Gastrocnemius medialis (tissue), 4 donors: Measurements from ENCODE around the gene LPCAT3. TPM values are rescaled to one million over a fixed set of nuclear protein-coding genes. Genes with fewer than 3 reads are reported as not detected.
"Not testable (repeated sequence)": the region's sequence is repeated elsewhere in the genome, so short reads cannot be mapped to it uniquely, and the experiment has no call there.

Experiments used
- ATAC-seq, 2 donors: fragments of 150-250 bp; one replicate each; pipeline ENCODE4 v1.9.1; 2016
- DNase-seq, 2 donors: peaks; one replicate each; pipeline ENCODE4 v3.0.0-alpha.2; 2019
- H3K27ac ChIP-seq, 4 donors: fragments of 200-600 bp; sonication (generic); 1 replicate in 1 of 4; 2 replicates in 3 of 4; pipeline ENCODE4 v1.5.1; 2016 to 2018; ENCODE audit warnings: mild to moderate bottlenecking in 2 of 4, moderate library complexity in 1 of 4
- H3K27me3 ChIP-seq, 3 donors: fragments of 200-600 bp; sonication (generic) in 2 of 3; 1 replicate in 1 of 3; 2 replicates in 2 of 3; pipeline versions ENCODE4 v1.5.1 to v1.6.0; 2016 to 2019; ENCODE audit warnings: mild to moderate bottlenecking in 1 of 3, moderate library complexity in 1 of 3
- H3K36me3 ChIP-seq, 2 donors: fragments of 200-600 bp; sonication (generic) in 1 of 2; one replicate each; pipeline ENCODE4 v1.5.1; 2017 to 2018
- H3K4me1 ChIP-seq, 2 donors: fragments of 200-600 bp; sonication (generic) in 1 of 2; one replicate each; pipeline ENCODE4 v1.5.1; 2016 to 2017; ENCODE audit warnings: mild to moderate bottlenecking in 2 of 2
- H3K4me3 ChIP-seq, 4 donors: fragments of 200-600 bp; sonication (generic) in 3 of 4; 1 replicate in 1 of 4; 2 replicates in 3 of 4; pipeline ENCODE4 v1.5.1; 2016 to 2019; ENCODE audit warnings: mild to moderate bottlenecking in 2 of 4
- H3K9me3 ChIP-seq, 3 donors: fragments of 200-600 bp; sonication (generic) in 2 of 3; 1 replicate in 1 of 3; 2 replicates in 2 of 3; pipeline ENCODE4 v1.5.1; 2016 to 2019
- POLR2A ChIP-seq, 2 donors: fragments of 450-650 bp; IDR thresholded peaks; one replicate each; pipeline ENCODE4 v1.6.1; 2017; ENCODE audit warnings: antibody characterized with exemption in 2 of 2, mild to moderate bottlenecking in 2 of 2, moderate library complexity in 2 of 2
- in situ Hi-C, 4 donors: fragments of 200-750 bp; cut with MboI; loops; one replicate each; pipeline versions ENCODE4 v1.15.0 to v1.8.0; 2017; ENCODE audit warnings: low sequenced_read_pairs in 4 of 4
- intact Hi-C: fragments of 100-400 bp; cut with DNase I; formaldehyde crosslinking; loops from one replicate; pipeline ENCODE4 v1.15.1; 2023; ENCODE audit warnings: low total_unique reads
- total RNA-seq, 4 donors: library from RNA; depleted of rRNA; stranded (reverse); fragments of >200 nt; gene quantifications; one replicate each; pipeline versions ENCODE4 v1.1.0 to v1.2.3, GENCODE V29; 2016
- TF ChIP-seq, protein P1 (sequence below), 5 experiments: fragments of 450-650 bp in 3 of 5; fragments of 200-600 bp in 2 of 5; sonication (generic) in 2 of 5; IDR thresholded peaks in 4 of 5; conservative IDR thresholded peaks in 1 of 5; 1 replicate in 4 of 5; 2 replicates in 1 of 5; pipeline ENCODE4 v1.5.1; 2016 to 2019; ENCODE audit warnings: antibody characterized with exemption in 5 of 5, mild to moderate bottlenecking in 3 of 5, moderate library complexity in 3 of 5

Gene LPCAT3
- total RNA-seq, 4 donors from 2014 or later, result 19.4 to 42.8 (median 36.7) TPM

DNA sequence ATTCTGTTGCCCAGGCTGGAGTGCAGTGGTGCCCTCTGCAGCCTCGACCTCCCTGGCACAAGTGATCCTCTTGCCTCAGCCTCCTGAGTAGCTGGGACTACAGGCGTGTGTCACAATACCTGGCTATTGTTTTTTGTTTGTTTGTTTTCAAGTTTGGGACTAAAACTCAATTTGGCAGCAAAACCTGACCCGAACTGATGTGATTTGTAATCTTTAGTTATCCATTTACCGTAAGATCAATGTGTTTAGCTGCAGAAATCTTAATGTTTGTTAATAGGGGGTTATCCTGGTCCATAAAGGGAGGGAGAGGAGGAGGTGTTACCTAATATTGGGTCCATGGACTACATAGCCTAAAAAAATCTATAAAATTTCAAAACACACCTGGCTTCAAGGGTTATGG lies 41.5 kb upstream of the LPCAT3 start:
- Histone ChIP-seq H3K36me3 (peaks cover 0 to under 1% of the 10 kb centered on the region in 2 donors), H3K4me1 (peaks cover 14 to 25% of the 10 kb centered on the region in 2 donors), H3K27ac (peak overlapping the region; percentile 78 to 80 (median 79)), H3K27me3 (no peaks in the 10 kb centered on the region), H3K4me3 (no peak overlapping the region), H3K9me3 (no peaks in the 10 kb centered on the region)
- TF ChIP-seq POLR2A (IDR thresholded peaks at IDR 0.05), result no peak
- TF ChIP-seq, protein P1, sequence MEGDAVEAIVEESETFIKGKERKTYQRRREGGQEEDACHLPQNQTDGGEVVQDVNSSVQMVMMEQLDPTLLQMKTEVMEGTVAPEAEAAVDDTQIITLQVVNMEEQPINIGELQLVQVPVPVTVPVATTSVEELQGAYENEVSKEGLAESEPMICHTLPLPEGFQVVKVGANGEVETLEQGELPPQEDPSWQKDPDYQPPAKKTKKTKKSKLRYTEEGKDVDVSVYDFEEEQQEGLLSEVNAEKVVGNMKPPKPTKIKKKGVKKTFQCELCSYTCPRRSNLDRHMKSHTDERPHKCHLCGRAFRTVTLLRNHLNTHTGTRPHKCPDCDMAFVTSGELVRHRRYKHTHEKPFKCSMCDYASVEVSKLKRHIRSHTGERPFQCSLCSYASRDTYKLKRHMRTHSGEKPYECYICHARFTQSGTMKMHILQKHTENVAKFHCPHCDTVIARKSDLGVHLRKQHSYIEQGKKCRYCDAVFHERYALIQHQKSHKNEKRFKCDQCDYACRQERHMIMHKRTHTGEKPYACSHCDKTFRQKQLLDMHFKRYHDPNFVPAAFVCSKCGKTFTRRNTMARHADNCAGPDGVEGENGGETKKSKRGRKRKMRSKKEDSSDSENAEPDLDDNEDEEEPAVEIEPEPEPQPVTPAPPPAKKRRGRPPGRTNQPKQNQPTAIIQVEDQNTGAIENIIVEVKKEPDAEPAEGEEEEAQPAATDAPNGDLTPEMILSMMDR (IDR thresholded peaks at IDR 0.05 in 4 of 5, conservative IDR thresholded peaks at IDR 0.05 in 1 of 5), result no peak
- in situ Hi-C loops (loop anchor here in 3 of 4 donors (5.0 kb wide), 3 partner anchors 33 to 53 kb away; partner anchors contain the start of genes C1R (in 1 of the 3) and C1RL (in 1 of the 3)), intact Hi-C loops (loop anchor here (1.0 kb wide), 3 partner anchors 33 to 54 kb away; partner anchors contain the start of genes C1R and C1RL)
- DNase-seq (no peak), ATAC-seq (no peak)

DNA sequence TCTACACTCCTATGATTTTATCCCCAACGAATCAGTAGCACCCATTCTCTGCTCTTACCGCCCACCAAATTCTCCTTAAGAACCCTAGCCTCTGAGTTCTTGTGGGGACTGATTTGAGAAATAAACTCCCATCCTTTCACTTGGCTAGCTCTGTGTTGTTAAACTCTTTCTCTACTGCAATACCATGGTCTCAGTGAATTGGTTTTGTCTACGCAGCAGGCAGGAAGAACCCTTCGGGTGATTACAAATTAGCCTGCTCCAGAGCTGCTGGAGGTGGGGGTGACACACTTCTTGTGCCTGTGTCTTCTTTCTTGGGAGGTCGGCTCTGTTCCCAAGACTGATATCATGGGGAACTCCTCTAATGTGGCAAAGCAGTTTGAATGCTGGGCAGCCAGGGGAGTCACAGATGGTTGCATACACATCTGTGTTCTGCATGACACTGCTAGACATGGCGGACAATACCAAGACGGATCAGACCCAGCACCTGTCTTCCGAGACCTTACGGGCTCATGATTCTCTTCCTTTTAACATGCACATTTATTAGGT lies 40.6 kb upstream of the LPCAT3 start:
- H3K27ac ChIP-seq, result no peak overlapping the region
- no peaks in the 10 kb centered on the region for H3K36me3 ChIP-seq
- DNase-seq (no peak), ATAC-seq (no peak)
- intact Hi-C loops (no loop called here), in situ Hi-C loops (loop anchor here in 1 of 4 donors (5.0 kb wide), 1 partner anchor 33 kb away; the partner anchor contains the start of gene C1R)
- no peaks in the 10 kb centered on the region for H3K9me3 ChIP-seq
- no peaks in the 10 kb centered on the region for H3K27me3 ChIP-seq
- H3K4me3 ChIP-seq, result no peak overlapping the region
- no peak for TF ChIP-seq POLR2A (IDR thresholded peaks at IDR 0.05)
- TF ChIP-seq, protein P1 (IDR thresholded peaks at IDR 0.05 in 4 of 5, conservative IDR thresholded peaks at IDR 0.05 in 1 of 5), result no peak
- H3K4me1 ChIP-seq, result peaks cover 14 to 25% of the 10 kb centered on the region in 2 donors

DNA sequence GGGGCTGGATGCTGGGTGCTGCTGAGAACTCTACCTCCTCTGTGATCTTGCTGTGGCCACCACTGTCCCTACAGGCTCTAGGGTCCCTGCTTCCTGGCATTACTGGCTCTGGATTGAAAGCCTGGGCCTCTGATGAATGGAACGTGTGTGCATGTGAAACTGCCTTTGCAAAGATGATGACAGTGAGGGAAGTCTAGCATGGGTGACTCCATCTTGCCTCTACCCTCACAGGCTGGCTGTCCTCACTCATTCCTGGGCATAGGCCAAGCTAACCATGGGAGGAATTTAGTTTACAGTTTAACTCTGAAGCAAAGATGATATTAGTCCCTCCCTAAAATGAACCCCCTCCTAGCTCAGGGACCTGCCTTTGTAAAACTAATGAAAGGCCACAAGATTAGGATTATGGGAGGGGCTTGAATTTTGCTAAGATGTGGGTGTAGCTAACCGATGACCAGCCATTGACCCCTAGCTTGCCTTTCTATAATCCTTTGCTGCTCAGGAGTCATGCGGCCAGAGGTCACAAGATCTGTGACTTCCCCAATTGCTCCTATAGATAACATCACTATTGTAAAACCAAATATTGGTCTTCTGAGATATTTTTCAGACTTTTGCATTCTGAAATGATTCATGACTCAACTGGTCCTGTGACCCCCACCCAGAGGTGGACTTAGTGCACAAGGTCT lies 40.0 kb upstream of the LPCAT3 start:
- intact Hi-C loops (no loop called here), in situ Hi-C loops (loop anchor here in 1 of 4 donors (5.0 kb wide), 1 partner anchor 34 kb away; the partner anchor contains the start of gene C1R)
- H3K9me3 ChIP-seq, result no peaks in the 10 kb centered on the region
- no peaks in the 10 kb centered on the region for H3K27me3 ChIP-seq
- no peak overlapping the region for H3K27ac ChIP-seq
- no peaks in the 10 kb centered on the region for H3K36me3 ChIP-seq
- DNase-seq (no peak), ATAC-seq (no peak)
- no peak overlapping the region for H3K4me3 ChIP-seq
- TF ChIP-seq, protein P1 (IDR thresholded peaks at IDR 0.05 in 4 of 5, conservative IDR thresholded peaks at IDR 0.05 in 1 of 5), result no peak
- no peak for TF ChIP-seq POLR2A (IDR thresholded peaks at IDR 0.05)
- peaks cover 14 to 25% of the 10 kb centered on the region in 2 donors for H3K4me1 ChIP-seq

DNA sequence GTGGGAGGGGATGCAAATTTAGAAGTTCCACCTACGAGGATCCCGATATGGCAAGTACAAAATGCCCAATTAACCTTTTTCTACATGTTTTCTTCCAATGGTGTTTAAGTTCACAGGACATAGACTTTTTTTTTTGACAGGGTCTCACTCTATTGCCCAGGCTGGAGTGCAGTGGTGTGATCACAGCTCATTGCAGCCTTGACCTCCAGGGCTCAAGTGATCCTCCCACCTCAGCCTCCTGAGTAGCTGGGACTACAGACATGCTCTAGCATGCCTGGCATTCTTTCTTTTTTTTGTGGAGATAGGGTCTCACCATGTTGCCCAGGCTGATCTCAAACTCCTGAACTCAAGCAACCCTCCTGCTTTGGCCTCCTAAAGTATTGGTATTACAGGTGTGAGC lies 37.5 kb upstream of the LPCAT3 start:
- H3K4me3 ChIP-seq, H3K27ac ChIP-seq, ATAC-seq, H3K9me3 ChIP-seq, H3K27me3 ChIP-seq, DNase-seq, intact Hi-C loops, H3K36me3 ChIP-seq: not testable (repeated sequence)
- in situ Hi-C loops, result loop anchor here in 1 of 4 donors (5.0 kb wide), 1 partner anchor 37 kb away; the partner anchor contains the start of gene C1R
- peaks cover 8 to 12% of the 10 kb centered on the region in 2 donors for H3K4me1 ChIP-seq

DNA sequence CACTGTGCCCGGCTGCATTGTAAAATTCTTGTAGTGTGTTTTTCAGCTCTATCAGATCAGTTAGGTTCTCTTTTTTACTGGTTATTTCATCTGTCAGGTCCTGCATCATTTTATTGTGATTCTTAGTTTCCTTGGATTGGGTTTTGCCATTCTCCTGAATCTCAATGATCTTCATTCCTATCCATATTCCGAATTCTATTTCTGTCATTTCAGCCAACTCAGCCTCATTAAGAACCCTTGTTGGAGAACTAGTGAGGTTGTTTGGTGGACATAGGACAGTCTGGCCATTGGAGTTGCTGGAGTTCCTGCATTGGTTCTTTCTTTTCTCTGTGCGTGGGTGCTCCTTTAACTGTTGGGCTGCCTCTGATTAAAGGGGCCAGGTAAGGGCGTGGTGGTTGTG lies 36.6 kb upstream of the LPCAT3 start:
- no peaks in the 10 kb centered on the region for H3K27me3 ChIP-seq
- in situ Hi-C loops (loop anchor here in 1 of 4 donors (5.0 kb wide), 1 partner anchor 37 kb away; the partner anchor contains the start of gene C1R), intact Hi-C loops (no loop called here)
- H3K4me1 ChIP-seq, result peaks cover 12 to 13% of the 10 kb centered on the region in 2 donors
- DNase-seq (no peak), ATAC-seq (no peak)
- TF ChIP-seq, protein P1 (IDR thresholded peaks at IDR 0.05 in 4 of 5, conservative IDR thresholded peaks at IDR 0.05 in 1 of 5), result no peak
- no peak overlapping the region for H3K27ac ChIP-seq
- no peaks in the 10 kb centered on the region for H3K36me3 ChIP-seq
- H3K9me3 ChIP-seq, result no peaks in the 10 kb centered on the region
- H3K4me3 ChIP-seq, result no peak overlapping the region

DNA sequence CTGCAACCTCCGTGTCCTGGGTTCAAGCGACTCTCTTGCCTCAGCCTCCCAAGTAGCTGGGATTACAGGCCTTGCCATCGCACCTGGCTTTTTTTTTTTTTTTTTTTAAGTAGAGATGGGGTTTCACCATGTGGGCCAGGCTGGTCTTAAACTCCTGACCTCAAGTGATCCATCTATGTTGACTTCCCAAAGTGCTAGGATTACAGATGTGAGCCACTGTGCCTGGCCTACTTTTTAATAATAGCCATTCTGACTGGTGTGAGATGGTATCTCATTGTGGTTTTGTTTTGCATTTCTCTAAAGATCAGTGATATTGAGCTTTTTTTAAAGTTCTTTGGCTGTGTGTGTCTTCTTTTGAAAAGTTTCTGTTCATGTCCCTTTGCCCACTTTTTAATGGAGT lies 31.7 kb upstream of the LPCAT3 start:
- DNase-seq, H3K4me3 ChIP-seq, in situ Hi-C loops, H3K9me3 ChIP-seq, H3K27me3 ChIP-seq, intact Hi-C loops, H3K36me3 ChIP-seq: not testable (repeated sequence)
- ATAC-seq, result peak; percentile 93 to 96
- Histone ChIP-seq H3K4me1 (peaks cover 17 to 18% of the 10 kb centered on the region in 2 donors), H3K27ac (peak overlapping the region; percentile 41 to 73 (median 70))

DNA sequence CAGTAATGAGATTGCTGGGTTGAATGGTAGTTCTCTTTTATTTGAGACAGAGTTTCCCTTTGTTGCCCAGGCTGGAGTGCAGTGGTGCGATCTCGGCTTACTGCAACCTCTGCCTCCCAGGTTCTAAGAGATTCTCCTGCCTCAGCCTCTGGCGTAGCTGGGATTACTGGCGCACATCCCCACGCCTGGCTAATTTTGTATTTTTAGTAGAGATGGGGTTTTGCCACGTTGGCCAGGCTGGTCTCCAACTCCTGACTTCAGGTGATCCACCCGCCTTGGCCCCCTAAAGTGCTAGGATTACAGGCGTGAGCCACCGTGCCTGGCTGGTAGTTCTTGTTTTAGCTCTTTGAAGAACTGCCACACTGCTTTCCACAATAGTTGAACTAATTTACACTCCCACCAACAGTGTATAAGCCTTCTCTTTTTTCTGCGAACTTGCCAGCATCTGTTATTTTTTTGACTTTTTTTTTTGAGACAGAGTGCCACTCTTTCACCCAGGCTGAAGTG lies 31.2 kb upstream of the LPCAT3 start:
- DNase-seq, intact Hi-C loops, H3K27me3 ChIP-seq, H3K9me3 ChIP-seq, in situ Hi-C loops, H3K4me3 ChIP-seq, H3K36me3 ChIP-seq: not testable (repeated sequence)
- peak; percentile 12 to 30 for ATAC-seq
- peak overlapping the region; percentile 41 to 73 (median 70) for H3K27ac ChIP-seq
- peaks cover 17 to 18% of the 10 kb centered on the region in 2 donors for H3K4me1 ChIP-seq
